PC-9 (cell line): Measurements from ENCODE around the gene CLSTN1. TPM values are rescaled to one million over a fixed set of nuclear protein-coding genes. Genes with fewer than 3 reads are reported as not detected.

Source experiments
- BruUV-seq: library from RNA; stranded (reverse); fragments of 400-500 nt; replicated peaks from 2 replicates; lab custom pipeline; 2021; lab: Mats Ljungman, UMichigan
- CTCF ChIA-PET: fragments of 300-600 bp; sonication (Branson Sonifier 250); formaldehyde crosslinking; loops from one replicate; lab custom pipeline; 2022; ENCODE audit warnings: antibody characterized with exemption; lab: Charles Lee
- POLR2A ChIA-PET: fragments of 300-600 bp; sonication (Branson Sonifier 250); formaldehyde crosslinking; loops from one replicate; lab custom pipeline; 2022; ENCODE audit warnings: antibody characterized with exemption; ENCODE audit not compliant: unreplicated experiment; lab: Charles Lee
- DNase-seq, 2 experiments: peaks; one replicate each; pipeline versions ENCODE4 v3.0.0 to v3.0.0-alpha.2; 2015 to 2022; ENCODE audit warnings: mixed read lengths in 1 of 2
- H2AFZ ChIP-seq: fragments of 200-600 bp; sonication (generic); 2 replicates; pipeline ENCODE4 v1.8.1; 2017; ENCODE audit warnings: antibody characterized with exemption
- H3F3A ChIP-seq: fragments of 200-600 bp; sonication (generic); 2 replicates; pipeline ENCODE4 v1.8.1; 2017; ENCODE audit warnings: antibody characterized with exemption, mild to moderate bottlenecking, low read depth; ENCODE audit not compliant: insufficient read depth
- H3K27ac ChIP-seq: fragments of 200-600 bp; sonication (generic); 2 replicates; pipeline ENCODE4 v1.6.1; 2016; ENCODE audit warnings: mixed run types
- H3K27me3 ChIP-seq: fragments of 200-600 bp; sonication (generic); 2 replicates; pipeline ENCODE4 v1.6.1; 2016; ENCODE audit warnings: low read depth, mixed run types; ENCODE audit not compliant: insufficient read depth
- H3K36me3 ChIP-seq: fragments of 200-600 bp; sonication (generic); 2 replicates; pipeline ENCODE4 v1.6.1; 2016; ENCODE audit warnings: low read depth, mixed run types
- H3K4me1 ChIP-seq: fragments of 200-600 bp; sonication (generic); replicated peaks from 2 replicates; pipeline ENCODE4 v1.6.1; 2016; ENCODE audit warnings: mixed run types; ENCODE audit not compliant: insufficient read depth
- H3K4me2 ChIP-seq: fragments of 200-600 bp; sonication (generic); 2 replicates; pipeline ENCODE4 v1.6.1; 2017; ENCODE audit warnings: mixed run types
- H3K4me3 ChIP-seq: fragments of 200-600 bp; sonication (generic); 2 replicates; pipeline ENCODE4 v1.6.1; 2016; ENCODE audit warnings: mixed run types
- H3K79me2 ChIP-seq: fragments of 200-600 bp; sonication (generic); 2 replicates; pipeline ENCODE4 v1.6.1; 2017; ENCODE audit warnings: low read depth, mixed run types
- H3K9me2 ChIP-seq: fragments of 200-600 bp; sonication (generic); 2 replicates; pipeline ENCODE4 v1.8.1; 2017; ENCODE audit warnings: mild to moderate bottlenecking; ENCODE audit not compliant: insufficient read depth
- H3K9me3 ChIP-seq: fragments of 200-600 bp; sonication (generic); 2 replicates; pipeline ENCODE4 v1.8.1; 2016; ENCODE audit warnings: low read depth; ENCODE audit not compliant: insufficient read depth
- H4K20me1 ChIP-seq: fragments of 200-600 bp; sonication (generic); 2 replicates; pipeline ENCODE4 v1.8.1; 2017; ENCODE audit not compliant: insufficient read depth
- CTCF ChIP-seq: fragments of 200-600 bp; sonication (generic); conservative IDR thresholded peaks from 2 replicates; pipeline ENCODE4 v1.6.1; 2017; ENCODE audit warnings: mixed run types, antibody characterized with exemption, mild to moderate bottlenecking, moderate library complexity
- EZH2 ChIP-seq: fragments of 200-600 bp; sonication (generic); IDR thresholded peaks from 2 replicates; pipeline ENCODE4 v1.8.0; 2017; ENCODE audit warnings: antibody characterized with exemption, low read depth
- intact Hi-C: fragments of 100-400 bp; cut with micrococcal nuclease; formaldehyde crosslinking; loops from one replicate; pipeline ENCODE4 v1.10.0; 2022; ENCODE audit not compliant: unreplicated experiment
- total RNA-seq: library from RNA; stranded (reverse); gene quantifications from 2 replicates; pipeline ENCODE4 v1.2.3, GENCODE V29; 2021

Gene CLSTN1
- total RNA-seq, 1 experiment from 2014 or later, result 140 TPM

- intact Hi-C loops, result no loop called here
- Histone ChIP-seq H3K36me3 (no peaks in the 10 kb centered on the region), H3K9me2 (no peaks in the 10 kb centered on the region), H3K27me3 (no peaks in the 10 kb centered on the region), H3K4me3 (no peak overlapping the region), H3K4me1 (peaks cover 4% of the 10 kb centered on the region; the same call in 1 of the 2 replicates), H4K20me1 (no peaks in the 10 kb centered on the region), H3K9me3 (no peaks in the 10 kb centered on the region), H3K4me2 (no peak overlapping the region), H2AFZ (no peak overlapping the region), H3K79me2 (no peaks in the 10 kb centered on the region), H3K27ac (no peak overlapping the region), H3F3A (peaks cover 5% of the 10 kb centered on the region; the same call in 1 of the 2 replicates)
- no peak for TF ChIP-seq CTCF
- no peak for TF ChIP-seq EZH2
- no TSS peak for BruUV-seq
- DNase-seq, result no peak
- ChIA-PET POLR2A (no interaction called here), CTCF (interaction anchor here (0.7 kb wide), 1 partner anchor 78 kb away, joined by 3 read pairs; no protein-coding TSS in a partner anchor)
Observed at GRCh38 chr1:9722378-9722749, 101.4 kb downstream of the CLSTN1 start.

- DNase-seq, result peak in 1 of 2 experiments; percentile 19
- ChIA-PET POLR2A (no interaction called here), CTCF (interaction anchor here (0.7 kb wide), 2 partner anchors 22 to 77 kb away, joined by 3 to 7 read pairs; no protein-coding TSS in a partner anchor)
- Histone ChIP-seq H3K27me3 (no peaks in the 10 kb centered on the region), H3F3A (peaks cover 5% of the 10 kb centered on the region; the same call in 1 of the 2 replicates), H3K9me3 (no peaks in the 10 kb centered on the region), H3K9me2 (no peaks in the 10 kb centered on the region), H3K4me3 (no peak overlapping the region), H4K20me1 (no peaks in the 10 kb centered on the region), H3K4me2 (no peak overlapping the region), H3K4me1 (peaks cover 4% of the 10 kb centered on the region; the same call in 1 of the 2 replicates), H3K36me3 (no peaks in the 10 kb centered on the region), H3K79me2 (no peaks in the 10 kb centered on the region), H2AFZ (no peak overlapping the region), H3K27ac (no peak overlapping the region)
- intact Hi-C loops, result no loop called here
- TF ChIP-seq CTCF, result peak; percentile 60
- no peak for TF ChIP-seq EZH2
- no TSS peak for BruUV-seq
Observed at GRCh38 chr1:9721606-9722377, 102.0 kb downstream of the CLSTN1 start.

- H3F3A ChIP-seq, result peaks cover 5% of the 10 kb centered on the region; the same call in 1 of the 2 replicates
- no peak overlapping the region for H3K4me2 ChIP-seq
- H3K79me2 ChIP-seq, result no peaks in the 10 kb centered on the region
- H3K27ac ChIP-seq, result no peak overlapping the region
- peaks cover 4% of the 10 kb centered on the region; the same call in 1 of the 2 replicates for H3K4me1 ChIP-seq
- H3K36me3 ChIP-seq, result no peaks in the 10 kb centered on the region
- H3K4me3 ChIP-seq, result no peak overlapping the region
- no peaks in the 10 kb centered on the region for H4K20me1 ChIP-seq
- no peaks in the 10 kb centered on the region for H3K27me3 ChIP-seq
- BruUV-seq, result no TSS peak
- no peak for DNase-seq
- H3K9me3 ChIP-seq, result no peaks in the 10 kb centered on the region
- CTCF ChIA-PET, result interaction anchor here (0.7 kb wide), 1 partner anchor 23 kb away, joined by 7 read pairs; no protein-coding TSS in a partner anchor
- intact Hi-C loops, result no loop called here
- POLR2A ChIA-PET, result no interaction called here
- H3K9me2 ChIP-seq, result no peaks in the 10 kb centered on the region
- H2AFZ ChIP-seq, result no peak overlapping the region
- TF ChIP-seq CTCF (no peak), EZH2 (no peak)
Observed at GRCh38 chr1:9720785-9721605, 102.8 kb downstream of the CLSTN1 start.
